SK-N-SH (cell line): ENCODE data around the gene PTPDC1. TPM values are rescaled to one million over a fixed set of nuclear protein-coding genes. Genes with fewer than 3 reads are reported as not detected.

ENCODE experiments used
- CTCF ChIA-PET: fragments of 300-600, 350-600 bp; formaldehyde crosslinking; extraction: SDS; loops from one replicate; lab custom pipeline; 2021; lab: Yijun Ruan, JAX
- POLR2A ChIA-PET: fragments of 350-600 bp; sonication (Branson Sonifier 250); formaldehyde crosslinking; extraction: SDS; loops from one replicate; lab custom pipeline; 2020; ENCODE audit warnings: antibody characterized with exemption, inconsistent platforms; lab: Yijun Ruan, JAX
- DNase-seq: peaks from one replicate; pipeline ENCODE4 v3.0.0; 2012
- H2AFZ ChIP-seq: fragments of 200-600 bp; sonication (generic); 2 replicates; pipeline ENCODE4 v1.8.1; 2016; ENCODE audit warnings: antibody characterized with exemption, mild to moderate bottlenecking, low read depth
- H3F3A ChIP-seq: fragments of 200-600 bp; sonication (generic); replicated peaks from 2 replicates; pipeline ENCODE3; 2016; ENCODE audit warnings: antibody characterized with exemption, mild to moderate bottlenecking; ENCODE audit not compliant: insufficient read depth
- H3K27ac ChIP-seq, 2 experiments: fragments of 200-500 bp in 1 of 2; fragments of 200-600 bp in 1 of 2; sonication (Bioruptor generic) in 1 of 2; sonication (generic), shearing (Covaris generic) in 1 of 2; 2 replicates each; pipeline versions ENCODE4 v1.5.1 to v1.6.1; 2014 to 2016; ENCODE audit warnings: low read depth in 2 of 2, inconsistent platforms in 1 of 2, low read length in 1 of 2, mild to moderate bottlenecking in 1 of 2, mixed read lengths in 1 of 2
- H3K27me3 ChIP-seq: fragments of 200-600 bp; sonication (generic), shearing (Covaris generic); 2 replicates; pipeline ENCODE4 v1.6.1; 2016; ENCODE audit warnings: mixed run types; ENCODE audit not compliant: insufficient read depth
- H3K36me3 ChIP-seq, 2 experiments: fragments of 200-500 bp in 1 of 2; fragments of 200-600 bp in 1 of 2; sonication (Bioruptor generic) in 1 of 2; sonication (generic) in 1 of 2; replicated peaks in 1 of 2; 2 replicates each; pipeline versions ENCODE3 to v1.5.1; 2014 to 2016; ENCODE audit warnings: low read length in 1 of 2, mild to moderate bottlenecking in 1 of 2; ENCODE audit not compliant: insufficient read depth in 2 of 2, control insufficient read depth in 1 of 2
- H3K4me1 ChIP-seq, 2 experiments: fragments of 200-500 bp in 1 of 2; fragments of 200-600 bp in 1 of 2; sonication (Bioruptor generic) in 1 of 2; sonication (generic), shearing (Covaris generic) in 1 of 2; 2 replicates each; pipeline versions ENCODE4 v1.5.1 to v1.6.1; 2014 to 2016; ENCODE audit warnings: low read depth in 1 of 2, low read length in 1 of 2, mixed run types in 1 of 2; ENCODE audit not compliant: insufficient read depth in 2 of 2, control insufficient read depth in 1 of 2
- H3K4me2 ChIP-seq: fragments of 200-600 bp; sonication (generic), shearing (Covaris generic); 2 replicates; pipeline ENCODE4 v1.6.1; 2017; ENCODE audit warnings: mixed run types
- H3K4me3 ChIP-seq, 2 experiments: fragments of 200-500 bp in 1 of 2; fragments of 200-600 bp in 1 of 2; sonication (Bioruptor generic) in 1 of 2; sonication (generic), shearing (Covaris generic) in 1 of 2; 2 replicates each; pipeline versions ENCODE4 v1.5.1 to v1.8.1; 2014 to 2016; ENCODE audit warnings: low read depth in 2 of 2, inconsistent platforms in 1 of 2, low read length in 1 of 2, mild to moderate bottlenecking in 1 of 2, mixed read lengths in 1 of 2, moderate library complexity in 1 of 2
- H3K79me2 ChIP-seq: fragments of 200-600 bp; sonication (generic); 2 replicates; pipeline ENCODE4 v1.8.1; 2017; ENCODE audit warnings: mild to moderate bottlenecking; ENCODE audit not compliant: insufficient read depth
- H3K9ac ChIP-seq: fragments of 200-600 bp; sonication (generic); 2 replicates; pipeline ENCODE4 v1.6.1; 2017; ENCODE audit warnings: mixed run types
- H3K9me2 ChIP-seq: fragments of 200-600 bp; sonication (generic); 2 replicates; pipeline ENCODE4 v1.6.1; 2017; ENCODE audit warnings: mixed run types
- H3K9me3 ChIP-seq: fragments of 200-600 bp; sonication (generic); 2 replicates; pipeline ENCODE4 v1.6.1; 2017; ENCODE audit warnings: mixed run types, mild to moderate bottlenecking, moderate library complexity
- H4K20me1 ChIP-seq: fragments of 200-600 bp; sonication (generic); 2 replicates; pipeline ENCODE4 v1.6.1; 2017; ENCODE audit warnings: mild to moderate bottlenecking, mixed run types; ENCODE audit not compliant: insufficient read depth
- CHD2 ChIP-seq: fragments of 150-350 bp; IDR thresholded peaks from 2 replicates; pipeline ENCODE4 v1.6.1; 2018; ENCODE audit warnings: low read length; ENCODE audit not compliant: partially characterized antibody
- ELF1 ChIP-seq: IDR thresholded peaks from 2 replicates; pipeline ENCODE4 v1.4.0; 2012
- FOSL2 ChIP-seq: IDR thresholded peaks from 2 replicates; pipeline ENCODE4 v1.4.0; 2012; ENCODE audit warnings: low read depth, mild to moderate bottlenecking, moderate library complexity, borderline replicate concordance
- FOXJ3 ChIP-seq: sonication (generic); formaldehyde crosslinking; IDR thresholded peaks from 2 replicates; pipeline ENCODE4 v1.5.1; 2020; ENCODE audit warnings: mild to moderate bottlenecking, missing genetic modification reagents
- FOXM1 ChIP-seq: IDR thresholded peaks from 2 replicates; pipeline ENCODE4 v1.4.0; 2012; ENCODE audit warnings: low read depth, mild to moderate bottlenecking
- GABPA ChIP-seq: IDR thresholded peaks from 2 replicates; pipeline ENCODE4 v1.4.0; 2012; ENCODE audit warnings: low read depth, mild to moderate bottlenecking
- GATA2 ChIP-seq: sonication (generic); formaldehyde crosslinking; IDR thresholded peaks from 2 replicates; pipeline ENCODE4 v1.5.0; 2020; ENCODE audit warnings: mild to moderate bottlenecking, missing genetic modification reagents
- JUND ChIP-seq: IDR thresholded peaks from 2 replicates; pipeline ENCODE4 v1.4.0; 2012
- MAX ChIP-seq: IDR thresholded peaks from 2 replicates; pipeline ENCODE4 v1.4.0; 2012; ENCODE audit warnings: low read depth
- MEF2A ChIP-seq: IDR thresholded peaks from 2 replicates; pipeline ENCODE4 v1.4.0; 2012; ENCODE audit warnings: low read depth, borderline replicate concordance
- MXI1 ChIP-seq: IDR thresholded peaks from 2 replicates; pipeline ENCODE4 v1.6.1; 2012; ENCODE audit warnings: mild to moderate bottlenecking, low read depth, low read length, improper control_type of control experiment
- NFIC ChIP-seq: IDR thresholded peaks from 2 replicates; pipeline ENCODE4 v1.4.0; 2012; ENCODE audit warnings: borderline replicate concordance
- RAD21 ChIP-seq: IDR thresholded peaks from 2 replicates; pipeline ENCODE4 v1.6.1; 2012; ENCODE audit warnings: mild to moderate bottlenecking, low read length
- RCOR1 ChIP-seq: fragments of 150-350 bp; IDR thresholded peaks from 2 replicates; pipeline ENCODE4 v1.6.1; 2017; ENCODE audit warnings: antibody characterized with exemption, low read length
- REST ChIP-seq: IDR thresholded peaks from 2 replicates; pipeline ENCODE4 v1.6.1; 2012; ENCODE audit warnings: mild to moderate bottlenecking, low read depth, low read length, moderate library complexity
- RFX5 ChIP-seq: IDR thresholded peaks from 2 replicates; pipeline ENCODE4 v1.6.1; 2012; ENCODE audit warnings: mild to moderate bottlenecking, improper control_type of control experiment, low read length
- RXRA ChIP-seq: IDR thresholded peaks from 2 replicates; pipeline ENCODE4 v1.4.0; 2012; ENCODE audit warnings: low read depth, mild to moderate bottlenecking, borderline replicate concordance
- SMC3 ChIP-seq: IDR thresholded peaks from 2 replicates; pipeline ENCODE4 v1.6.1; 2012; ENCODE audit warnings: low read depth, low read length, improper control_type of control experiment
- TAF1 ChIP-seq: IDR thresholded peaks from 2 replicates; pipeline ENCODE4 v1.6.1; 2012; ENCODE audit warnings: low read depth, mild to moderate bottlenecking, low read length, moderate library complexity, borderline replicate concordance
- TEAD4 ChIP-seq: IDR thresholded peaks from 2 replicates; pipeline ENCODE4 v1.4.0; 2012; ENCODE audit warnings: mild to moderate bottlenecking, borderline replicate concordance; ENCODE audit not compliant: insufficient read depth
- USF2 ChIP-seq: fragments of 150-350 bp; IDR thresholded peaks from 2 replicates; pipeline ENCODE4 v1.6.1; 2017; ENCODE audit warnings: antibody characterized with exemption, low read length, low read depth, borderline replicate concordance
- WGBS: methylation state at CpG from one replicate; pipeline ENCODE4 v1.1.6; 2017; ENCODE audit warnings: low lambda C conversion rate; 5-methylcytosine and 5-hydroxymethylcytosine counted together
- polyA plus RNA-seq, 3 experiments: library from polyadenylated mRNA; depleted of rRNA; stranded (reverse); fragments of >200 nt; gene quantifications; 2 replicates each; pipeline ENCODE4 v1.2.3, GENCODE V29; 2012

Gene PTPDC1
- polyA plus RNA-seq, 1 of the 3 experiments (the other 2 are of a cell fraction) = 3.7 TPM

- TF ChIP-seq MAX = no peak
- TF ChIP-seq MXI1 = no peak
- no peak for TF ChIP-seq SMC3
- TF ChIP-seq JUND = no peak
- TF ChIP-seq FOXJ3 = no peak
- no peak for TF ChIP-seq USF2
- TF ChIP-seq RCOR1 = no peak
- TF ChIP-seq RAD21 = no peak
- no peak for TF ChIP-seq RXRA
- TF ChIP-seq TEAD4 = no peak
- no peak for TF ChIP-seq MEF2A
- TF ChIP-seq FOSL2 = no peak
- WGBS = 80% methylated on average over 5 of the region's 5 CpGs
- CTCF ChIA-PET = no interaction called here
Measured at GRCh38 chr9:94145640-94146039, 61.4 kb downstream of the PTPDC1 start.

GRCh38 chr9:94147776-94148175 lies 63.5 kb downstream of the PTPDC1 start:
- Histone ChIP-seq H3K4me2 (no peak overlapping the region), H4K20me1 (no peaks in the 10 kb centered on the region), H3K79me2 (no peaks in the 10 kb centered on the region), H3K9me2 (no peaks in the 10 kb centered on the region), H3K9me3 (no peaks in the 10 kb centered on the region), H3K27ac (no peak overlapping the region), H3F3A (no peaks in the 10 kb centered on the region), H2AFZ (no peak overlapping the region), H3K9ac (no peak overlapping the region), H3K4me1 (peaks cover 0 to 6% of the 10 kb centered on the region in 2 experiments; a peak in 1 of 4 replicates), H3K36me3 (no peaks in the 10 kb centered on the region), H3K4me3 (no peak overlapping the region), H3K27me3 (no peaks in the 10 kb centered on the region)
- CTCF ChIA-PET = interaction anchor here (0.6 kb wide), 1 partner anchor 72 kb away, joined by 3 read pairs; no protein-coding TSS in a partner anchor
- 89% methylated on average over 12 of the region's 13 CpGs for WGBS
- POLR2A ChIA-PET = no interaction called here
- TF ChIP-seq SMC3 (no peak), ELF1 (no peak), MAX (no peak), GABPA (no peak), TAF1 (no peak), JUND (no peak), CHD2 (no peak), NFIC (no peak), USF2 (no peak), RFX5 (no peak), FOXM1 (no peak), REST (no peak), GATA2 (no peak), MEF2A (no peak), RAD21 (no peak)
- DNase-seq = no peak

More at GRCh38 chr9:94145640-94146039, 61.4 kb downstream of the PTPDC1 start:
- Histone ChIP-seq H3K36me3 (no peaks in the 10 kb centered on the region), H3K79me2 (no peaks in the 10 kb centered on the region), H3K9ac (no peak overlapping the region), H3F3A (peaks cover 3% of the 10 kb centered on the region), H4K20me1 (no peaks in the 10 kb centered on the region), H3K9me2 (no peaks in the 10 kb centered on the region), H3K27ac (no peak overlapping the region), H3K27me3 (no peaks in the 10 kb centered on the region), H3K4me3 (no peak overlapping the region), H2AFZ (no peak overlapping the region), H3K9me3 (no peaks in the 10 kb centered on the region), H3K4me2 (no peak overlapping the region), H3K4me1 (peaks cover 8 to 9% of the 10 kb centered on the region in 2 experiments; a peak in 3 of 4 replicates)
- POLR2A ChIA-PET = no interaction called here
- DNase-seq = no peak
